HG02884 (cell line): ENCODE measurements around the gene RGS4.

Experiments used
- ATAC-seq: cut with Tn5 transposase; IDR thresholded peaks from one replicate; pipeline ENCODE4 v1.9.1; 2021; ENCODE audit warnings: mild to moderate bottlenecking, moderate library complexity; ENCODE audit not compliant: unreplicated experiment

Gene RGS4

DNA sequence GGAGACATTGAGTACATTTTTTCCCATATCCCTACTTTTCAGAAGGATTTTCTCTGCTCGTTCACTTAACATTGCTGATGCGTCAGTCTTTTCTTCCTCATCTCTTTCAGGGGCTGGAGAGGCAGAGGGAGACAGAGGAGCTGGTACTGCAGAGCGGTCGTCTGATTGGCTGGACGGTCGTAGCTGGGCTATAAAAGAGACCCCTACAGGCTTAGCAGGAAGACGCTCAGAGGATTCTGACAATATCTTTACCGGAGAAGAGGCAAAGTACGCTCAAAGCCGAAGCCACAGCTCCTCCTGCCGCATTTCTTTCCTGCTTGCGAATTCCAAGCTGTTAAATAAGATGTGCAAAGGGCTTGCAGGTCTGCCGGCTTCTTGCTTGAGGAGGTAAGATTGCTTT is at the start of gene RGS4:
Gene RGS4, plus strand, starts transcription at position 220 of the 400 bp plus-strand sequence. Its CDS starts 124 bp downstream, at position 344.
- no peak for ATAC-seq

DNA sequence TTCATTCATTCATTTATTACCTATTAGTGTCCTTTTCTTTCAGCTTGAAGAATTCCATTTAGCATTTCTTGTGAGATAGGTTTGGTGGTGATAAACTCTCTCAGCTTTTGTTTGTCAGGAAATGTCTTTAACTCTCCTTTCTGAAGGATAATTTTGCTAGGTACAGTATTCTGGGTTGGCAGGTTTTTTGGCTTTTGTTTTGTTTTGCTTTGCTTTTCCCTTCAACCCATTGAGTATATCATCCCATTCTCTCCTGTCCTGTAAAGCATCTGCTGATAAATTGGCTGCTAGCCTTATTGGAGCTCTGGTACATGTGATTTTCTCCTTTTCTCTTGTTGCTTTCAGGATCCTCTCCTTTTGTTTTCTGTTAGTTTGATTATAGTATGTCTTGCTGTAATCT is 47.0 kb upstream of the RGS4 start:
- ATAC-seq = no peak

DNA sequence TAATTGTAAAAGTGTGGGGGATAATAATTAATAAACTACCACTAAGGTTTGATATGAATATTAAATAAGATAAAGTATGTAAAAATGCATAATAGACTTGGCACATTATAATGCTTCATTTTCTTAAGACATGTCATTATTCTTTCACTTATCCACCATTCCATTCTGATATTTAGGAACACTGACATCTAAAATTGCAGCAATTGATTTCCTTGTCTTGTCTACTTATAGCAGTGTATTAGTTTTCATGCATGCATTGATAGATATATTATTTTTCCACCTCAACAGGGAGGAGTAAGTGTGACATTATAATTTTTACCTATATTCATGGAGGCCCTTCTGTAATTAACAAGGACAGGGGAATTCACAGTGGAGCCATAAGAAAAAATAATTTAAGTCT is 41.6 kb upstream of the RGS4 start:
- ATAC-seq = no peak

DNA sequence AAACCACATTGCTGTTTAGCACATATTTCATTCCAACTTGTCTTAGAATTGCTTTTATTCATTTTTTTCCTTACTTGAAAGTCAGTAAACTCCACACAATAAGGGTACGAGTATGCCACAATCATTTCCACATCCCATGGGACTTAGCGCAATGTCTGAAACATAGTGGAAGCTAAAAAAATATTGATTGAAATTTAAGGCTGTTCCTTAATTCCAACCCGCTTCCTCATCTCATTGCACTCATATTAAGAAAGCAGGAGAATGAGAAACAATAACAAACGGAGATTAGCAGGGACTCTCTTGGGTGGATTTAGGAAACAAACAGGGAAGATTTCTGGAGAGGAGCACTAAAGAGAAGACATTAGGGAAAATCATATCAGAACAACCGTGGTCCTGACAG is 39.3 kb upstream of the RGS4 start:
- no peak for ATAC-seq

DNA sequence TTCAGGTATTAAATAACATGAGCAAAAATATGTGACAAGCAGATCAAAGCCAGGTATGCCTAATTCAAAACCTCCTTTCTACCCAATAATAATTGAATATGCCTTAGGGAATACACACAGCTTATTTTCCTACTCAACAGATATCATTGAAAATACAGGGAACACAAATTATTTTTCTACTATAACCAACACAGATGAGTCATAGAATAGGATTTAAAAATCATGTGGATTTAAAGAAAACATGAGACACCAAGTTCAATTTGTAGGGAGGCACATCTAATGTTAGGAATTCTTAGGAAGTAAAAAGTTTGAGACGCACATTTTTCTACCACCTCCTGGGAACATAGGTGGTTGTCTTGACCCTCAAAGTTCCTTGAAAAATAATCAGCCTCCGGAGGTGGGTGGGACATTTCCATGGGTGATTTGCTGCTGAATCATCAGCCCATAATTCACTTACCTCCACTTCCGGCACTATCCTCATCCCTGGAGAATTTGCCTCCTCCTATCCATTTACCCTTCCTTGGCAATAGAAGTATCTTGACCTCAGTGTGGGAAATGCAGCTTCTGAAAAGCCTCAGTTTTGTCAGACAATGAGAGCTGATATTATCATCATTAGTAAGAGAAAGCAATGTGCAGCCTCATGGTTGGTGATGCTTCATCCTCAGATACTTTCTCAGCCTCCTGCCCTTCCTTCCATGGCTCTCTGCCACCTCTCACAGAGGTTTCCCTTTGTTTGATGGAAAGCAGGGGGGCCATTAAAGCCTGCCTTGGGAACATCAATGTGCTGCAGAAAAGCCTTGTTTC is 33.5 kb upstream of the RGS4 start:
- ATAC-seq = no peak

DNA sequence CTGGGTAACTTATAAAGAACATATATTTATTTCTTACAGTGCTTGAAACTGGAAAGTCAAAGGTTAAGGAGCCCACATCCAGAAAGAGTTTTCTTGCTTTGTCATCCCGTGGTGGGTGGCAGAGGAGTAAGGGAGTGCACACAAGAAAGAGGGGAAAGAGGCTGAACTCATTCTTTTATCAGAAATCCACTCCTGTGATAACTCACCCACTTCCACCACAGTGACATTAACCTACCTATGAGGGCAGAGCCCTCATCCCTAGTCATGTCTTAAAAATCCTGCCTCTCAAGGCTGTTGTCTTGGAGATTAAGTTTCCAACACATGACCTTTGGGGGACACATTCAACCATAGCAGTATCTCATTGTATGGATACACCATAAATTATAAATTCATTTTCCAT is 32.5 kb upstream of the RGS4 start:
- no peak for ATAC-seq

DNA sequence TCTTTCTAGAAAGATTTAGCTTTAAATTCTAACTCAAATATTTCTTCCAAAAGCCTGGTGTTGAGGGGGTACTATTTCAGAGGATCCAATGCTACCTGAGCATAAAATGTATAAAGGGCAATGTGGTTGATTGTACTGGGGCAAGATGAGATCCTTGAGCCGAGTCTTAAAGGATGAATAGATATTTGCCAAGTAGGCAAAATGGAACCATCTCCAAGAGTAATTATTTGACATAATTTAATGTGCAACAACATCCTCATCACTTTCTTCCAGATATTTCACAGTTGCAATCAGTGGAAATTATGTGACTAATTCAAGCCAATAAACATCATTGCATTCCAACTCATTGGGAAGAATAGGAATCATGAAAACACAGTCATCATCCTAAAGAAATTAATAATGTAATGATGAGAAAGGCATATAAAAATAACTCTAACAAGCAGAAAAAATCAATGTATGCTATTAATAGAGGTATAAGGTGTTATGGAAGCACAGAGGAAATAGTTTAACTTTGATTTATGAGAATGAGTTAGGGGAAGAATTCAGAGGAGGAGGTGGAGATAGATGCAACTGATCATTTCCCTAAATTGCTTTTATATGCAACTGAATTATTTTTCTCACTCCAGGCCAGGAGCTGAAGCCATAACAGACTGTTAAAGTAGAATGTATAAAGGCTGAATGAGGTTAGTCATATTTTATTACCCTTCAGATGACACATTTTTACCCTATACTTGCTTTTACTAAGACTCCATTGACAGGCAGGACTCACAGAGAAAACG is 30.0 kb upstream of the RGS4 start:
- no peak for ATAC-seq

DNA sequence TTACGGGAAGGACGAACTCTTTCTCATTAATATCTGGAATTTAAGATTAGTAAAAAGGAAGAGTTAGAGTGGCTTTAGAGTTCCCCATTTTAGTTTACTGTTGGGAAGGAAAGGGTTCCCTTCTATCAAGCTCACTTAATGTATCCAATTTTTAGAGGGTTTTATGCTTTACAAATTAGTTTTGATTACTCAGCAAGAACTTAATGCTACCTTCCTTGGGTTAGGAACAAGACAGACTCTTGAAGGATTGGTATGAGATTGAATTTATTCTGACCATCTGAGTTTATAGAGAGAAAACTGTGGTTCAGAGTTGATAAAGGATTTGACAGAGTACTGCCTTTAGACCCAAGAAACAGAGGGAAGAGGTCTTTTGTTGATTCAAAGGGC is 29.5 kb upstream of the RGS4 start:
- no peak for ATAC-seq

DNA sequence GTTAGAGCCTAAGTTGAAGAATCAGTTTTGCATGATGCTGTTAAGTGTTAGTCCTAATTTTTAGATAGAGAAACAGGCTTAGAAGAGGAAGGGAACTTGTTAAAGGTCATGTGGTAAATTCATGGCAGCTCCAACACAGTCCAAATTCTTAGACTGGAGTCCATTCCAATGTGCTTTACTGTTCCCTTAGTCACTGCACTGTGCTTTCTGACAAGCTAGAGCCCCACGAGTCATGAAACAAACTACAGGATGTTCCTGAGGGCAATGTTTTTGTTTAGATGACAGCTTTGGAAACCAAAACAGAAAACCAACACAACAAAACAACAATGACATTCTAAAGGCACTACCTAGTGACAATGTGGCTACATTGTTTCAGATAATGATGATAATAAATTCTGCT is 23.1 kb upstream of the RGS4 start:
- no peak for ATAC-seq

DNA sequence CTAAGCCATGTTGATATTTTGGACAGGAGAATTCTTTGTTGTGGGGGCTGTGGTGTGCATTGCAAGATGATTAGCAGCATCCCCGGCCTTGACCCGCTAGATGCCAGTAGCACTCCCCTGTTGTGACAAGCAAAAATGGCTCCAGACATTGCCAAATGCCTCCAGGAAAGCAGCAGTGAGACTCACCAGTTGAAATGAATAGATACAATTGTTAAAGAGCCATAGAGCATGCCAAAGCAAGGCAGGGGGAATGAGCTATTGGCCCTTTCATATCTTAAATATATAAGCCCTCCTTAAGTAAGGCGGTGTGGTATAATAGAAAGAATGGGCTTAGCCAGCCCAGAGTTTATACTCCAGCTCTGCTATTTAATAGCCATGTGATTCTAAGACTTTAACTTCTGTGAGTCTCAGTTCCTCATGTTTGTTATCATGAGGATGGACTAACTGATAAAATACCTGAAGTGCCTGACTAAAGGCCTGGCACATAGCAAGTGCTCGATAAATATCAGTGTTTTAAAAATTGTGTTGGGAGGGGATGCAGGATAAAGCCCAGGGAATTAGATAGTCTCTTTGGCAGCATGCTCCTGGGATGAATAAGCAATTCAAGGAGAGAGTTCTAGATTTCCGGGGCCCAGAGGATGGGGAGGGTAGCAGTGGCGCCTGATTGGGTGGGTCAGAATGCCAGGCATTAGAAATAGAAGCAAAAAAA is 21.1 kb upstream of the RGS4 start:
- ATAC-seq = no peak

DNA sequence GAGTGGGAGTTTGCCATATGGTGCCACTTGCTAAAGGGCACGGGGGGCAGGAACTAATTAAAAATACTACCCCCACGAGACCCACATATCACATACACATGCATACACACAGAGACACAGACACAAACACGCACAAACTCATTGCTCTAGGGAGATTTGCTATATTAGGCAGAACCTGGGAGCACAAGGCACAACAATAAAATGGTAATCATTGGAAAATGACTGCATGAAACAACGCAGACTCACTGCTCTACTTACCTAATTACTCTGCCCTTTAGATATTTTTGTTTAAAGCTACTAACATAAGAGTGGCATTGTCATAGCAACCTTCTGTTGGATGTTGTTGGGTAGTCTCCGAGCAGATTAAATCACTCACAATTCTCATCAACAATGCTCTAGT is 20.3 kb upstream of the RGS4 start:
- ATAC-seq = no peak

DNA sequence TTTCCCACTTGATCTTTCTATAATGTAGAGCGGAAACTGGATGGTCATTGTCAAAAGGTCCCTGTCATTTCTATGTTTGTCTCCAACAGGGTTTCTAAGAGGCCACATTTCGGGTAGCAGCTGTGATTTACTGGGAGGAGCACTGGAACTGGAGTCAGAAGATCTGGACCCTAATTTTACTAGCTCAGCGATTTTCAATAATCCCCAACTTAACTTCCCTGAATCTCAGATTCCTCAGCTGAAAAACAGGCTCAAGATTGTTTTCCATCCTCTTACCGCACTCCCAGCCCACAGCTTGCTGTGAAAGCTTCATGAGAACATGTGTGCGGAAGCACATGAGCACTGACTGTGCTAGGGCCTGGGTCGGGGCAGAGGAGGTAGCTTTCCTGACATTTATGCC is 19.9 kb upstream of the RGS4 start:
- no peak for ATAC-seq

DNA sequence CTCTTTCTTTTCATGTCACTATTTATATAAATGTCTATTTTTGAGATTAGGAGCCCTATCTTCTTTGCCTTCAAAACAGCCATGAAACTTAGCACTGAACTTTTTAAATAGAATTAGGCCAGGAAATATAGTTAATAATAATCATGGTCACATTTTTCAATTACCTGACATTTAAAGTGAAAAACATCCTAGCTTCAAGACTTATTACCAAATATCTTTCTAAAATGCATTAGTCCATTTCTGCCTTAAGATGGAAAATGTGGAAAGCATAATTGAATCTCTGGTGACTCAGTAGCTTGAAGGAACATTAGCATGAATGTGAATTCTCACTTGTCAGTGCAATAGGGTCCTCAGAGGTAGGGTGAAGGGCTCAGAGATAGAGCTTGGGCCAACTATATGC is 18.7 kb upstream of the RGS4 start:
- ATAC-seq = no peak

DNA sequence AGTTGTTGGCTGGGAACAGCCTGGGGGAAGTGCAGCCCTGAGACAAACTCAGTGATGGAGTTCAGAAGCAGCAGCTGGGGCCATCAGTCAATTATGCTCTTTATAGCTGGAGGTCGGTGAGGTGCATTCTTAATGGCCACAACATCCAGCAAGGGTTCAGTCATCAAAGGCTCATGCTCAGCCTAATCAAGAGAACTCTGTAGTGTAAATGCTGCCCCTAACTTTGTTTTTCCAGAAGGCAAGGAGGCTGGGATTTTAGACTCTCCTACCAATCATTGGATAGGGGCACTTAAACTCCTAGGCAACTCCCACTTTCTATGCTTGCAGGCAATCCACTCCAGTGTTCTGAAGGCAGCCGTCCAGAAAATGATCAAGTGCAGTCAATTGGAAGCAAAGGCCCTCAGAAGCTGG is 15.0 kb upstream of the RGS4 start:
- ATAC-seq = no peak

DNA sequence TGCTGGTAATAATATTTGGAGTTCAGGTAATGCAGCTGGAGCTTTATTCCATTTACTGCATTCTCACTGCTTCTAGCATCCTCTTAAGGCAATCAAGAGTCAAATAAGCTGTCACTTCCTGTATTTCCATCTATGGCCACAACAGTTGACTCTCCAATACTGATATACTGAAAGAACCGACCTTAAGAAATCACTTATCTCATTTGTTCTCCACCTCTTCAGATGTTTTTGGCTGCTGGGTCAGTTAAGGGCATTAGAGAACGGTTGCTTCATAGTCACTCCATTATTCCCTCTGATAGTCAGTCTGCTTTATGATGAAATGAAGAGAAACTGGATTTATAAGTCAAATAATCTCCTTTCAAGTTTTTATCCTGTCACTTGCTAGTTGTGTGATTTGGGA is 14.2 kb upstream of the RGS4 start:
- ATAC-seq = no peak

DNA sequence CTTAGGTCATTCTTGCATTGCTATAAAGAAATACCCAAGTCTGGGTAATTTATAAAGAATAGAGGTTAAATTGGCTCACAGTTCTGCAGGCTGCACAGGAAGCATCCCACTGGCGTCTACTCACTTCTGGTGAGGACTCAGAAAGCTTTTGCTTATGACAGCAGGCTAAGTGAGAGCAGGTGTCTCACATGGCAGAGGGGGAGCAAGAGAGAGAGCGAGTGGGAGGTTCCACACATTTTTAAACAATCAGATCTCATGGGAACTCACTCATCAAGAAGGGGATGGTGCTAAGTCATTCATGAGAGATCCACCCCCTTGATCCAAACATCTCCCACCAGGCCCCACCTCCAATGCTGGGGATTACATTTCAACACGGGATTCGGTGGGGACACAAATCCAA is 13.6 kb upstream of the RGS4 start:
- ATAC-seq = no peak

DNA sequence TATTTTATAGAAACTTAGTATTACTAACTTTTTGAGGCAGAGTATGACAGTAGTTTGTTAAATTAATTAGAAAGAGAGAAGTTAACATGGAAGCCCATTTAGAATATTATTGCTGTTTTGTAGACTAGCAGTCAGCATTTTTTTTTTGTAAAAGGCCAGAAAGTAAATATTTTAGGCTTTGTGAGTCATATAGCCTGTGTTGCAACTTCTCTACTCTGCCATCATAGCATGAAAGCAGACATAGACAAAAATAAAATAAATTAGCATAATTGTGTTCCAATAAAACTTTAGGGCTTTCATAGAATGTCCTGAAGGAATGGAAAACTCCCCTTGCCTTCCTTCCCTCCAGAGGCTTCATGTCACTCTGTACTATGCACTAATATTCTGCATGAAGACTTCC is 12.3 kb upstream of the RGS4 start:
- no peak for ATAC-seq

DNA sequence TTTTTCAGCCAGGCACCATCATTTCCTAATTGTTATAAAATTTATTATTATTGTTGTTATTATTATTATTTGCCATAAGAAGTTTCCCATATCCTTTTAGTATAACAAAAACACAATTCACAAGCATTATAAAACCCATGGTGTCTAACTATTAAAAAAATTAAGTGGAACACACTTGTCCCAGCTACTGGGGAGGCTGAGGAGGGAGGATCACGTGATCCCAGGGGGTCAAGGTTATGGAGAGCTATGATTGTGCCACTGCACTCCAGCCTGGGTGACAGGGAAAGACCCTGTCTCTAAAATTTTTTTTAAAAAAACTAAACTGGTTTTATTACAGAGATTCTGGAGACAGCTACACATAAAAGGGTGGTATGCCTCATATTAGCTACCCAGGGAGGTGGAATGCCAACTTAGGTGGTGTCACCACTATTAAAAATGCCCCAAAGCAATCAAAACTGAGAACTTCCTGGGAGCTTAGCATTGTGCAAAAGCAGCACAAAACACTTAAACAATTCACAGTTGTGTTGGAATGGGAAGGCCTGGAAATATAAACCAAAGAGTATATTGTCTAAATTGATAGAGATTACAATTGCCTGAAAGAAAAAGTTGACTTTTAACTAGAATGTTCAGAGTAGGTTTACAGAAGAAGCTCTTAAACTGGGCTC is 8.7 kb upstream of the RGS4 start:
- no peak for ATAC-seq

DNA sequence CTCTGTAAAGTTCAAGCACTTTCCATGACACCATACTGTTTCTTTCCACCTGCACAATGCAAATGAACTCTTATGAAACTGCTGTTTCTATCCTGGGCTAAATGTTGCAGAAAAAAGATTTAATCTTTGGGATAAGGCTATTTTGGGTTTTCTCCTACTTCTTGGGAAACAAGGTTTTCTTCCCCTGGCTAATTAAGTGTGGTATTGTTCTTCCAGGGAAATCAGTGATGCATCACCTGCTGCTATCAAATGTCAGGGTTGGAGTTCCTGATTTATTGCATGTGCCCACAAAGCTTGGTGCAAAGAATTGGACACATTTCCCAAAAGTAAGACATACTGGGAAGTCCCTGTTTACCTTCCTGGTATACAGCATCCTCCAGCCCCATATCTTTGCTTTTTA is 6.0 kb upstream of the RGS4 start:
- no peak for ATAC-seq

DNA sequence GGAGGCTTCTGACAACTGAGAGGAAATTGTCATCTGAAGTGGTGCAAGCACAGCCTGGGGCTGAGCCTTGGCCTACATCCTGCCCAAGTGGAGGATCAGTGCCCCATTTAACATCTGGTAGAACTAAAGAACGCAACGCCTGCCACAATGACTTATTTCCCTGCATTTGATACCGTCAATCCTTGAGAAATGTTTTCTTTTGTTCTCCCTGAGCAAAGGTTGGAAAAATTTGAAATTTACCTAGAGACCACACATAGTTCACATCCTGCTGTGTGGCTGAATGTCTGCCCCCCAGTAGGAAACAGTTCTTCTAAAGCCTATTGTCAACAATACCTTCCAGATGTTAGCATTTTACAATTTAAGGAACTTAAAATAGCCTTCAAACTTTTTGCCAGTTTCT is 5.6 kb upstream of the RGS4 start:
- ATAC-seq = no peak

DNA sequence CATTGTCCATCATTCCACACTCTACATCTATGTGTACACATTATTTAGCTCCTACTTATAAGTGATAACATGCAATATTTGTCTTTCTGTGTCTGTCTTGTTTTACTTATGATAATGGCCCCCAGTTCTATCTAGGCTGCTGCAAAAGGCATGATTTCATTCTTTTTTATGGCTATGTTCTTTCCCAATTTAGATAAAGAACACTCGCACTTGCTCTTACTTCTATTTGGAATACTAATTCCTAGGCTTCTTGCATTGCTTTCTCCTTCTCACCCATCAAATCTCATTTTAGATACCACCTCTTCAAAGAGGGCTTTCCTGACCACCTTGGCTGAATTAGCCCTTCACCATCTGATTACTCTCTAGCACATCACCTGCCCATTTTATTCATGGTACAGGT is 3.0 kb upstream of the RGS4 start:
- ATAC-seq = no peak
